ENCODE data around the gene SLC9A9. TPM values are rescaled to one million over a fixed set of nuclear protein-coding genes. Genes with fewer than 3 reads are reported as not detected.
A peak's percentile ranks its signal among the peaks of the same experiment; 100 is the strongest.

The SLC9A9 gene
- total RNA-seq, 3 donors from 2014 or later: 6.2 to 17.3 (median 7.8) TPM

- H3K4me1 ChIP-seq: no peaks in the 10 kb centered on the region
- no peaks in the 10 kb centered on the region for H3K9me3 ChIP-seq
- H3K27me3 ChIP-seq: no peaks in the 10 kb centered on the region
- no peak overlapping the region for H3K27ac ChIP-seq
- TF ChIP-seq CTCF (IDR thresholded peaks at IDR 0.05): no peak
- no peak for TF ChIP-seq POLR2A (IDR thresholded peaks at IDR 0.05)
- no peak for TF ChIP-seq POLR2AphosphoS5 (IDR thresholded peaks at IDR 0.05)
- intact Hi-C loops (cut with DNase I; ENCODE audit: low total_unique reads): no loop called here
- no peak overlapping the region for H3K4me3 ChIP-seq
- DNase-seq (ENCODE audit: low spot score in 2 of 2): no peak
- no peaks in the 10 kb centered on the region for H3K36me3 ChIP-seq
Observed at GRCh38 chr3:143484846-143485512, 363.3 kb downstream of the SLC9A9 start.

GRCh38 chr3:143483214-143483613 lies 365.1 kb downstream of the SLC9A9 start:
- H3K4me3 ChIP-seq: no peak overlapping the region

GRCh38 chr3:143482106-143483088 lies 365.9 kb downstream of the SLC9A9 start:
- no peaks in the 10 kb centered on the region for H3K4me1 ChIP-seq
- no peaks in the 10 kb centered on the region for H3K36me3 ChIP-seq
- H3K27me3 ChIP-seq: no peaks in the 10 kb centered on the region
- peak in 1 of 2 donors; percentile 31 for DNase-seq (ENCODE audit: low spot score in 2 of 2)
- H3K27ac ChIP-seq: peak overlapping the region in 1 of 2 donors; percentile 40
- intact Hi-C loops (cut with DNase I; ENCODE audit: low total_unique reads): no loop called here
- TF ChIP-seq POLR2AphosphoS5 (IDR thresholded peaks at IDR 0.05) (no peak), CTCF (IDR thresholded peaks at IDR 0.05) (no peak), POLR2A (IDR thresholded peaks at IDR 0.05) (no peak)
- H3K9me3 ChIP-seq: no peaks in the 10 kb centered on the region
- no peak overlapping the region for H3K4me3 ChIP-seq

More at GRCh38 chr3:143483214-143483613, 365.1 kb downstream of the SLC9A9 start:
- no peak for TF ChIP-seq POLR2AphosphoS5 (IDR thresholded peaks at IDR 0.05)
- no peak for TF ChIP-seq CTCF (IDR thresholded peaks at IDR 0.05)
- no peak for TF ChIP-seq POLR2A (IDR thresholded peaks at IDR 0.05)
- Histone ChIP-seq H3K36me3 (no peaks in the 10 kb centered on the region), H3K27ac (no peak overlapping the region), H3K9me3 (no peaks in the 10 kb centered on the region), H3K27me3 (no peaks in the 10 kb centered on the region), H3K4me1 (no peaks in the 10 kb centered on the region)
- DNase-seq (ENCODE audit: low spot score in 2 of 2): no peak
- intact Hi-C loops (cut with DNase I; ENCODE audit: low total_unique reads): no loop called here

- no peak overlapping the region for H3K4me3 ChIP-seq
- TF ChIP-seq POLR2AphosphoS5 (IDR thresholded peaks at IDR 0.05): no peak
- TF ChIP-seq CTCF (IDR thresholded peaks at IDR 0.05): no peak
- no peak for TF ChIP-seq POLR2A (IDR thresholded peaks at IDR 0.05)
- H3K36me3 ChIP-seq: no peaks in the 10 kb centered on the region
- no peak for DNase-seq (ENCODE audit: low spot score in 2 of 2)
- no peaks in the 10 kb centered on the region for H3K9me3 ChIP-seq
- H3K27ac ChIP-seq: no peak overlapping the region
- no peaks in the 10 kb centered on the region for H3K4me1 ChIP-seq
- H3K27me3 ChIP-seq: no peaks in the 10 kb centered on the region
- intact Hi-C loops (cut with DNase I; ENCODE audit: low total_unique reads): no loop called here
Observed at GRCh38 chr3:143480344-143480743, 367.9 kb downstream of the SLC9A9 start.

GRCh38 chr3:143479727-143480126 lies 368.5 kb downstream of the SLC9A9 start:
- Histone ChIP-seq H3K27me3 (no peaks in the 10 kb centered on the region), H3K27ac (no peak overlapping the region), H3K36me3 (no peaks in the 10 kb centered on the region), H3K4me3 (no peak overlapping the region), H3K9me3 (no peaks in the 10 kb centered on the region), H3K4me1 (no peaks in the 10 kb centered on the region)
- intact Hi-C loops (cut with DNase I; ENCODE audit: low total_unique reads): no loop called here
- TF ChIP-seq CTCF (IDR thresholded peaks at IDR 0.05) (no peak), POLR2AphosphoS5 (IDR thresholded peaks at IDR 0.05) (no peak), POLR2A (IDR thresholded peaks at IDR 0.05) (no peak)
- no peak for DNase-seq (ENCODE audit: low spot score in 2 of 2)

Measured in breast epithelium (tissue), 4 donors.